NCI-H748 treated with DMSO at 0.1 percent for 48 hours (cell line): ENCODE data around the gene UBE2E3.

Source experiments
- DNase-seq: peaks from one replicate; lab custom pipeline; 2025; lab: John Stamatoyannopoulos, UW

The UBE2E3 gene

DNA sequence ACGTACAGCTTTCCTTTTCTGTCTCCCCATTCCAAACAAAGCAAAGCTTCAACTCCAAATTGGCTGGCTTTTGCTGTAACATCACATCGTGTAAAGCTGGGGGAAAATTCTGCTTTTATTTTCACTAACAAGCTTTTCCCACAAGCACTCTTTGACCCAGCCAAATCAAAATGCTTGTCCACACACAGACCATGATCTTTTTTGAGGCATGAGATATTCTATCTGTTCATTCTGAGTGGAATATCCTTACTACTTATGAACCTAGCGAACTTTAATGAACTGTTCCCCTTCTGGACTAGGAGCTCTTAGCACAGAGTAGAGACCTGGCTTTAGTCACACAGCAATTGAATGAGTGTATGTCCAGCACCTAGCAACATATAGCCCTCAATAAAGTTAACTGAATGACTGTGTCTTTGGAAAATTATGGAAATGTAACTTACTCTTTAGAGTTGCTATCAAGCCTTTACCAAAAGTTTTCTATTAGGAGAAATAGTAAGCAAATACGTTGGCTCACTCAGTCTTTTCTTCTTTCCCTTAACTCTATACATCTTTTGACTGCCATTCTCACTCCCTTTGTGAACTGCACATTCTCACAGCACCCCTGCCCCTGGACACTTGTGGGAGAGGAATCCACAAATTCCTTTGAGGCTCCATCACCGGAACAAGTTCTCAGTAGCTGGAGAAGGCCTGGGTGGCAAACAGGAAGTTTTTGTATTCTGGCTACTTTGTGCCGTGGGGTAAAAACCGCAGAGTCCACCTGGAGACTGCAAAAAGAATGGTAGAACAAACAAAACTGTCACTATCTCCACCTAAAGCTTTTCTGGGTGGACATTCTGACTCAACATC lies 1.3 kb upstream of the UBE2E3 start:
- no peak for DNase-seq

- DNase-seq, result no peak
Measured at GRCh38 chr2:180979749-180980105, 678 bp upstream of the UBE2E3 start.

GRCh38 chr2:180980943-180981911 lies 822 bp downstream of the UBE2E3 start:
- DNase-seq, result peak; percentile 54

GRCh38 chr2:180983468-180984242 lies 3.2 kb downstream of the UBE2E3 start:
- DNase-seq, result peak; percentile 65

- no peak for DNase-seq
Measured at GRCh38 chr2:180985771-180986395, 5.5 kb downstream of the UBE2E3 start.

DNA sequence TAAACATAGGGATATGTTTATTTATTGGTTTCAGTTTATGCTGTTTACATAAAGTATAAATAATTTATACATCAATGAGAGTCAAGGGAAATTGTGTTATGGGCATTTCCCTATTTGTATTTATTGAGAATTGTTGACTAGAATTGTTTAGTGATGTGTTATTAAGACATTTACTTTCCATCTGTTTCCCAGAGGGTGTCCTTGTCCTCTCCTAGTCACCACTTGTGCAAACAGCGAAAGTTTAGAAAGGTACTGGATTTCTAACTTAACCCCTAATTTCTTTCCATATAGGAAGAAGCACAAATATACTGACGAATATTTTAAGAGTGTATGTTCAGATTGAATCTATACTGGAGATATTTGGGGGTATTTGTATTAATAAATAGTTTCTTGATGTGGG lies 6.7 kb downstream of the UBE2E3 start:
- DNase-seq, result no peak

DNA sequence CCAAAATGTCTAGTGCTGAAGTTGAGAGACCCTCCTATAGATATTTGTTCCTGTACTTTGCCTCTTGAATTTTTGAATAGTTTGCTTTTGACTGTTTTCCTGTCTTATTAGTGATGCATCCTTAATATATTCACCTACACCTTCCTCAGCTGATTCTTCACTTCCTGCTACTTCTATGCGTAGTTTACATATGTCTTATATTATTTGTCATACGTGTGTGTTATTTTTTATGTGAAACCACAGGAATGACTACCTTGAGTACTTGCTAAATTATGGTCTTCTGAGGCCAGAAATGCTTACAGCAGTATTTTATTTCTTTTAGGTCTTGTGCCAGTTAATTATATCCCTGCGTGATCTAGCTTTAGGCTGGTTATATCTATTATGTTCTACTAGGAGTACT lies 9.9 kb downstream of the UBE2E3 start:
- no peak for DNase-seq

GRCh38 chr2:180990794-180991193 lies 10.4 kb downstream of the UBE2E3 start:
- DNase-seq, result no peak

GRCh38 chr2:180991361-180991760 lies 11.0 kb downstream of the UBE2E3 start:
- DNase-seq, result no peak

DNA sequence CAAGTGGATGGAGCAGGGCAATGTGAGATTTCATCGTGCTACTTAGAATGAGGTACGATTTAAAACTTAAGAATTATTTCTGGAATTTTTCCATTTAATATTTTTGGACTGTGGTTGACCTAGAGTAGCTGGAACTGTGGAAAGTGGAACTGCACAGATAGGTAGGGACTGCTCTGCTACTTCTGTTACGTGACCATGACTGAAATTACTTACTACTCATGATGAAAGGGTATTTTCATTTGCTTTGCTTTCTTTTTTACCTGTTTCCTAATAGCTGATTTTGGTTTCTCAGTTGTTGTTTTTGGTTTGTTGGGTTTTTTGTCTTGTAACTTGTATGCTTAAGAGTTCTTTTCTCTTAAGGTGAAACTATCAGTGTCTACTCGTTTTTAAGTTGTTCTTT lies 11.4 kb downstream of the UBE2E3 start:
- no peak for DNase-seq

- no peak for DNase-seq
Measured at GRCh38 chr2:180992994-180993393, 12.6 kb downstream of the UBE2E3 start.

DNA sequence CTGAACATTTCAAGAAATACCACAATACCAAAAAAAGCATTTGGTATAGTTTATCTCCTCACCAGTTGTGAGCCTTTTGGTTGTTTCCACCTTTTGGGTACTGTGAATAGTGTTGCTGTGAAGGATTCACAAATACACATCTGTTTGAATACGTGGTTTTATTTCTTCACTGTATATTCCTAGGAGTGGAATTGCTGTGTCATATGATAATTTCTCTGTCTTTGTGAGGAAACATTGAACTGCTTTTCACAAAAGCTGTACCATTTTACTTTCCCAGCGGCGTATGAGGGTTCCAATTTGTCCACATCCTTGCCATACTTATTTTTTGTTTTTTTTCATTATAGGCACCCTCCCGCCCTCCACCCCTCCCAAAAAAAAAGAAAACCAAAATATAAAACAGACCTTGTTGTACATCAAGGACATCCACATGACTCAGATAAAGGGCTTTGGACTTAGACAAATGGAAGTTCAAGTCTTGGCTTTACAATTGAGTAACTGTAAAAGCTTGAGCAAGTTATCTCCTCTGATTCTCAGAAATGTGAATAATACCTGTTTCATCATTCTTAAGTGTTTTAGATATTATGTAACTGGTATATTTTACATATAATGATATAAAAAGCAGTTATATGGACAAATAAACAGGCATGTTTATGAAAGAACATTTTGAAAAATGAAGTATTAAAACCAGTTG lies 19.0 kb downstream of the UBE2E3 start:
- no peak for DNase-seq

- DNase-seq, result no peak
Measured at GRCh38 chr2:181004647-181005325, 24.4 kb downstream of the UBE2E3 start.

GRCh38 chr2:181005326-181005655 lies 24.9 kb downstream of the UBE2E3 start:
- no peak for DNase-seq

DNA sequence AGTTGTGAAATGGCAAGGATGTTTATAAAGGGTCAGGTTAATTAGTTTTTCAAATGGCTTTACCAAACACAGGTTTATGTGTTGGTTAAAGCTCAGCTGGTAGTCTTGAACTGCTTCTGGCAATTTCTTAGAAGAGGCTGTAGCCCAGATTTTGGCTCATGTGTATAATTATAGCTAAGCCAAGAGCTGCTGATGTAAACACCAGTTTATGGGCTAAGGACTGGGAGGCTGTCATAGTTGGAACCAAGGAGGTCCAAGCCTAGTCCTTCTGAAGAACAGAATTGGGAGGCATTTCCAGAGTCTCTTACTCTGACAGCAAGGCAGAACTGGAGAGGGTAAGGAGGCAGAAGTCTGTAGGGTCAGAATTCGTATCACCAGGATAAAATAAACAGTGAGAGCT lies 25.4 kb downstream of the UBE2E3 start:
- DNase-seq, result no peak

- DNase-seq, result no peak
Measured at GRCh38 chr2:181007086-181007837, 26.9 kb downstream of the UBE2E3 start.

DNA sequence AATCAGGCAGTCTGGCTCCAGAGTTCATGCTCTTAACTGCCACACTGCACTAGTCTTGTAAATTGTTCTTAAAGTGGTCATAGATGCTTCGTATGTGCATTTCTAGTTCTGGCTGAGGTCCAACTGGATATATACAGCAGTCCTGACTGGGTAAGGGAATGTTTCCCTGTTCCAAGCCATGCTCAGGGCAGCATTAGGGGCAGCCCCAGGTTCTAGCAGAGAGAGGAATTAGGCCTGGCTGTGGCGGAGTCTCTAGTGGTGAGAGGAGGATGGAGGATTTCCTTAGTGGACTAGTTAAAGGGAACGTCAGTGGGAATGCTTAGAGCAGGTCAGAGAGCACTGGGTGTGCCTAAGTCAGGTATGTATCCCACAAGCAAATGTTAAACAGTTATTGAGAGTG lies 28.0 kb downstream of the UBE2E3 start:
- no peak for DNase-seq

DNA sequence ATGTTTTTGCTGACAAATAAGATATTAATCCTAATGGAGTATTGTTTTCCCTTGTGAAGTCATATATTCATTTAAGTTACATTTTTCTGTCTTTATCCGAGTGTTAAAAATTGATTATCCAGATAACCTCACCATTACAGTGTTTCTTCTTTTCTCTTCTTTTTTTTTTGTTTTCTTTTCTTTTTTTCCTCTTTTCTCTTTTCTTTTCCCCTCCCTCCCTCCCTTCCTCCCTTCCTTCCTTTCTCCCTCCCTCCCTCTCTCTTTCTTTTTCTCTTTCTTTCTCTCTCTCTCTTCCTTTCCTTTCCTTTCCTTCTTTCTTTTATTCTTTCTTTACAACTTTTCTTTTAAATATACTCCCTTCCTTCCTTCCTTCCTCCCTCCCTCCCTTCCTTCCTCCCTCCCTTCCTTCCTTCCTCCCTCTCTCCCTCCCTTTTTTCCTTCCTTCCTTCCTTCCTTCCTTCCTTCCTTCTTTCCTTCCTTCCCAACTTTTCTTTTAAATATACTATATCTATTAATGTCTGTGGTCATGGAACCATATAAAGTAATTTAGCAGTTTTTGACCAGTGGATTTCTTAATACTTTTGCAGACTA lies 40.9 kb downstream of the UBE2E3 start:
- no peak for DNase-seq

- no peak for DNase-seq
Measured at GRCh38 chr2:181022652-181023051, 42.2 kb downstream of the UBE2E3 start.

DNA sequence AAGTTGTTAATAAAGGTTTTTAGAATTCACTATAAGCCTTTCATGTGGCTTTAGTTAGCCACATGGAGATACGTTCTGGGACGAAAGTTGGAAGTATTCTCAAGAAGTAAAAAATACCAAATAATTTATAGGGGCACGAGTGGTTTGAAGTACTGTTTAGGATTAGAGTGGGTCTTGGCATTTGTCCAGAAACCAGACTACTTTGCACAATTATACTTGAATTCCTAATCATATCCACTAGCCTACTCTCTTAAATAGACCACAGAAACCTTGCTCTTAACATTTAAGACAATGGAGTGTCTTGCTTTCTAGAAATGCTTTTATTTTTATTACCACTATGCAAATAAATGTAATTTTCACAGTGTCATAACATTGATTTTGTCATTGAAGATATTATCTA lies 44.6 kb downstream of the UBE2E3 start:
- peak; percentile 24 for DNase-seq
